K562 (cell line): Measurements from ENCODE around the gene SNAI1. TPM values are rescaled to one million over a fixed set of nuclear protein-coding genes. Genes with fewer than 3 reads are reported as not detected.
A peak's percentile ranks its signal among the peaks of the same experiment; 100 is the strongest.

Source experiments
- FOXK1 ChIP-seq: sonication (generic); formaldehyde crosslinking; IDR thresholded peaks from 2 replicates; pipeline ENCODE4 v1.8.0; 2022; ENCODE audit warnings: missing genetic modification reagents, mild to moderate bottlenecking, borderline replicate concordance
- HNRNPH1 ChIP-seq: fragments of 200-400 bp; formaldehyde crosslinking; optimal IDR thresholded peaks from 2 replicates; pipeline ENCODE3; 2017; ENCODE audit warnings: low read depth, mild to moderate bottlenecking, low read length, moderate library complexity
- HOXB6 ChIP-seq: fragments of 250-450 bp; sonication (Bioruptor Pico); IDR thresholded peaks from 2 replicates; pipeline ENCODE4 v1.5.1; 2022; ENCODE audit warnings: mild to moderate bottlenecking, borderline replicate concordance
- LARP7 ChIP-seq: fragments of 450-650 bp; IDR thresholded peaks from 2 replicates; pipeline ENCODE4 v1.6.1; 2016
- MIER1 ChIP-seq: fragments of 450-650 bp; IDR thresholded peaks from 2 replicates; pipeline ENCODE4 v1.6.1; 2016; ENCODE audit warnings: antibody characterized with exemption, mild to moderate bottlenecking, low read depth
- MTA2 ChIP-seq: fragments of 450-650 bp; IDR thresholded peaks from 2 replicates; pipeline ENCODE4 v1.6.1; 2016; ENCODE audit warnings: low read depth
- NKRF ChIP-seq: fragments of 450-650 bp; IDR thresholded peaks from 2 replicates; pipeline ENCODE4 v1.6.1; 2016; ENCODE audit warnings: borderline replicate concordance
- NR2C2 ChIP-seq, 2 experiments: fragments of 200-800 bp in 1 of 2; sonication (Bioruptor generic) in 1 of 2; sonication (generic) in 1 of 2; formaldehyde crosslinking in 1 of 2; IDR thresholded peaks; 2 replicates each; pipeline versions ENCODE4 v1.6.1 to v1.8.0; 2016 to 2022; ENCODE audit warnings: mild to moderate bottlenecking in 1 of 2, missing compliant biosample characterization in 1 of 2, missing genetic modification characterization in 1 of 2, missing genetic modification reagents in 1 of 2
- POLR2G ChIP-seq: fragments of 200-400 bp; formaldehyde crosslinking; IDR thresholded peaks from 2 replicates; pipeline ENCODE4 v1.6.1; 2017; ENCODE audit warnings: low read depth, mild to moderate bottlenecking, antibody characterized with exemption, low read length, moderate library complexity
- RBFOX2 ChIP-seq: fragments of 200-400 bp; formaldehyde crosslinking; IDR thresholded peaks from 2 replicates; pipeline ENCODE4 v1.6.1; 2017; ENCODE audit warnings: low read depth, mild to moderate bottlenecking, low read length, moderate library complexity
- RBM17 ChIP-seq: fragments of 200-400 bp; formaldehyde crosslinking; IDR thresholded peaks from 2 replicates; pipeline ENCODE4 v1.6.1; 2017; ENCODE audit warnings: low read depth, mild to moderate bottlenecking, low read length, borderline replicate concordance
- RUNX1 ChIP-seq: sonication (generic); IDR thresholded peaks from 2 replicates; pipeline ENCODE4 v1.6.1; 2016; ENCODE audit warnings: antibody characterized with exemption, low read depth
- SMARCB1 ChIP-seq: IDR thresholded peaks from 2 replicates; pipeline ENCODE4 v1.6.1; 2011; ENCODE audit warnings: improper control_type of control experiment, low read depth; ENCODE audit not compliant: insufficient read length
- SP1 ChIP-seq: sonication (generic); formaldehyde crosslinking; IDR thresholded peaks from 2 replicates; pipeline ENCODE4 v1.8.1; 2022; ENCODE audit warnings: mild to moderate bottlenecking, missing genetic modification reagents
- SP2 ChIP-seq: IDR thresholded peaks from 2 replicates; pipeline ENCODE4 v1.6.1; 2011; ENCODE audit warnings: mild to moderate bottlenecking, low read depth, low read length, moderate library complexity; ENCODE audit not compliant: poor library complexity, severe bottlenecking; ENCODE audit errors: extremely low read depth
- WHSC1 ChIP-seq: IDR thresholded peaks from one replicate; pipeline ENCODE4 v1.6.1; 2012; ENCODE audit warnings: low read length, control low read depth, inconsistent platforms
- XRCC5 ChIP-seq: fragments of 200-400 bp; formaldehyde crosslinking; IDR thresholded peaks from 2 replicates; pipeline ENCODE4 v1.6.1; 2017; ENCODE audit warnings: low read depth, mild to moderate bottlenecking, low read length
- ZBTB33 ChIP-seq: sonication (generic); formaldehyde crosslinking; IDR thresholded peaks from 2 replicates; pipeline ENCODE4 v1.8.1; 2023; ENCODE audit warnings: mild to moderate bottlenecking, missing genetic modification reagents
- ZFX ChIP-seq: sonication (generic); formaldehyde crosslinking; IDR thresholded peaks from 2 replicates; pipeline ENCODE4 v1.8.0; 2022; ENCODE audit warnings: mild to moderate bottlenecking, missing genetic modification reagents, moderate library complexity
- ZNF707 ChIP-seq: fragments of 250-450 bp; sonication (Bioruptor Pico); conservative IDR thresholded peaks from 2 replicates; pipeline ENCODE4 v1.8.0; 2022; ENCODE audit warnings: inconsistent platforms, mild to moderate bottlenecking, moderate library complexity
- polyA plus RNA-seq, 8 experiments: library from polyadenylated mRNA; depleted of rRNA in 4 of 8; stranded (reverse) in 5 of 8; unstranded in 3 of 8; fragments of >200 nt; fragmentation: Nextera tagmentation in 2 of 8; fragmentation: Illumina TruSeq in 1 of 8; extraction: Ambion mirVana in 2 of 8; extraction: Trizol in 1 of 8; gene quantifications; 2 replicates each; pipeline versions ENCODE4 v1.2.1 to v1.2.3, GENCODE V29; 2011 to 2014; ENCODE audit warnings: inconsistent platforms in 1 of 8, missing spikeins in 1 of 8
- total RNA-seq, 7 experiments: library from RNA; depleted of rRNA in 6 of 7; stranded (reverse); fragments of >200 nt in 6 of 7; fragmentation: Illumina TruSeq in 2 of 7; extraction: Trizol in 2 of 7; gene quantifications; 2 replicates each; pipeline versions ENCODE4 v1.2.1 to v1.2.3, GENCODE V29; 2011 to 2021; ENCODE audit warnings: low replicate concordance in 1 of 7
- TF ChIP-seq, protein P1 (sequence below): sonication (generic); formaldehyde crosslinking; IDR thresholded peaks from 2 replicates; pipeline ENCODE4 v1.8.1; 2023; ENCODE audit warnings: missing genetic modification reagents, mild to moderate bottlenecking, borderline replicate concordance

The SNAI1 gene
- total and polyA plus RNA-seq, 9 of the 15 experiments (the other 6 are each of a cell fraction or from before 2014, with no cell fraction given) = 0.32 to 11.6 (median 2.0) TPM

DNA sequence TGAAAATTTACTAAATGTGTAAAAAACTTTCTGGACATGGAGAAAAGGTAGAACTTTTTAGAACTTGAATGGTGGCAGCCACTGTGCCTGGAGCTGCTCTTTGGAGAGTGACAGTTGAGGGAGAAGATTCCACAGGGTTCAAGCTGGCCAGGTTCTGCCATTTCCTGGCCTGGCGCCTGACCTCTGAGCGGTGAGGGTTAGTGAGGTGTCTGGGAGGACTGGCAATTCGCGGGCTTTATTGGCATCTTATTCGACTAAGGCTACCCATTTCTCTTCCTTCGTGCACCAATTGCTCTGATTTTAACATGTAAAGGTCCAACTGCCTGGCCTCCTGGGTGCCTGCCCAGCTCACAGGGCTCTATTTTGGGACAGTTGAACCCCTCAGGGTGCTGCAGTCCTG, 2.4 kb downstream of the SNAI1 start (continued):
- TF ChIP-seq NR2C2 (CRISPR knock-in tag; IDR thresholded peaks at IDR 0.05) (no peak), NR2C2 (tag; IDR thresholded peaks at IDR 0.05) (peak; percentile 32; the same call in 1 of the 2 replicates), RUNX1 (no peak), ZBTB33 (CRISPR knock-in tag) (peak; percentile 85), SP1 (CRISPR knock-in tag) (no peak), XRCC5 (no peak), MIER1 (no peak), POLR2G (0 out of 2 replicates have a peak, but pooled peaks have one; percentile 25), WHSC1 (no peak), RBM17 (no peak), HNRNPH1 (no peak), SP2 (no peak), FOXK1 (CRISPR knock-in tag) (no peak), LARP7 (no peak), ZFX (peak; percentile 17; the same call in 1 of the 2 replicates), RBFOX2 (peak; percentile 65; the same call in 1 of the 2 replicates), MTA2 (no peak), NKRF (no peak), SMARCB1 (no peak), ZNF707 (CRISPR knock-in tag) (no peak), HOXB6 (CRISPR knock-in tag) (no peak)
- TF ChIP-seq, protein P1, sequence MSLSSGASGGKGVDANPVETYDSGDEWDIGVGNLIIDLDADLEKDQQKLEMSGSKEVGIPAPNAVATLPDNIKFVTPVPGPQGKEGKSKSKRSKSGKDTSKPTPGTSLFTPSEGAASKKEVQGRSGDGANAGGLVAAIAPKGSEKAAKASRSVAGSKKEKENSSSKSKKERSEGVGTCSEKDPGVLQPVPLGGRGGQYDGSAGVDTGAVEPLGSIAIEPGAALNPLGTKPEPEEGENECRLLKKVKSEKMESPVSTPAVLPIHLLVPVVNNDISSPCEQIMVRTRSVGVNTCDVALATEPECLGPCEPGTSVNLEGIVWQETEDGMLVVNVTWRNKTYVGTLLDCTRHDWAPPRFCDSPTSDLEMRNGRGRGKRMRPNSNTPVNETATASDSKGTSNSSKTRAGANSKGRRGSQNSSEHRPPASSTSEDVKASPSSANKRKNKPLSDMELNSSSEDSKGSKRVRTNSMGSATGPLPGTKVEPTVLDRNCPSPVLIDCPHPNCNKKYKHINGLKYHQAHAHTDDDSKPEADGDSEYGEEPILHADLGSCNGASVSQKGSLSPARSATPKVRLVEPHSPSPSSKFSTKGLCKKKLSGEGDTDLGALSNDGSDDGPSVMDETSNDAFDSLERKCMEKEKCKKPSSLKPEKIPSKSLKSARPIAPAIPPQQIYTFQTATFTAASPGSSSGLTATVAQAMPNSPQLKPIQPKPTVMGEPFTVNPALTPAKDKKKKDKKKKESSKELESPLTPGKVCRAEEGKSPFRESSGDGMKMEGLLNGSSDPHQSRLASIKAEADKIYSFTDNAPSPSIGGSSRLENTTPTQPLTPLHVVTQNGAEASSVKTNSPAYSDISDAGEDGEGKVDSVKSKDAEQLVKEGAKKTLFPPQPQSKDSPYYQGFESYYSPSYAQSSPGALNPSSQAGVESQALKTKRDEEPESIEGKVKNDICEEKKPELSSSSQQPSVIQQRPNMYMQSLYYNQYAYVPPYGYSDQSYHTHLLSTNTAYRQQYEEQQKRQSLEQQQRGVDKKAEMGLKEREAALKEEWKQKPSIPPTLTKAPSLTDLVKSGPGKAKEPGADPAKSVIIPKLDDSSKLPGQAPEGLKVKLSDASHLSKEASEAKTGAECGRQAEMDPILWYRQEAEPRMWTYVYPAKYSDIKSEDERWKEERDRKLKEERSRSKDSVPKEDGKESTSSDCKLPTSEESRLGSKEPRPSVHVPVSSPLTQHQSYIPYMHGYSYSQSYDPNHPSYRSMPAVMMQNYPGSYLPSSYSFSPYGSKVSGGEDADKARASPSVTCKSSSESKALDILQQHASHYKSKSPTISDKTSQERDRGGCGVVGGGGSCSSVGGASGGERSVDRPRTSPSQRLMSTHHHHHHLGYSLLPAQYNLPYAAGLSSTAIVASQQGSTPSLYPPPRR (CRISPR knock-in tag) = no peak
